OCI-LY7 (cell line): Measurements from ENCODE around the gene PRR18. TPM values are rescaled to one million over a fixed set of nuclear protein-coding genes. Genes with fewer than 3 reads are reported as not detected.

Source experiments
- BruUV-seq: library from RNA; stranded (reverse); fragments of 400-500 nt; replicated peaks from 2 replicates; lab custom pipeline; 2021; lab: Mats Ljungman, UMichigan
- CTCF ChIA-PET: fragments of 300-600 bp; sonication (Branson Sonifier 250); formaldehyde crosslinking; loops from one replicate; lab custom pipeline; 2022; ENCODE audit warnings: antibody characterized with exemption; ENCODE audit not compliant: unreplicated experiment; lab: Charles Lee
- POLR2A ChIA-PET: fragments of 300-600 bp; sonication (Branson Sonifier 250); formaldehyde crosslinking; loops from one replicate; lab custom pipeline; 2022; ENCODE audit warnings: antibody characterized with exemption; lab: Charles Lee
- DNase-seq: peaks from one replicate; pipeline ENCODE4 v3.0.0-alpha.2; 2015; ENCODE audit warnings: low spot score
- H2AFZ ChIP-seq: fragments of 200-600 bp; sonication (generic), shearing (Covaris generic); 2 replicates; pipeline ENCODE4 v1.6.1; 2014; ENCODE audit warnings: mild to moderate bottlenecking, antibody characterized with exemption, low read length, moderate library complexity
- H3K27ac ChIP-seq: fragments of 200-600 bp; sonication (generic); 2 replicates; pipeline ENCODE4 v1.5.1; 2014; ENCODE audit warnings: mixed run types, low read depth, mild to moderate bottlenecking, moderate library complexity, low read length, inconsistent platforms; ENCODE audit not compliant: poor library complexity, severe bottlenecking
- H3K36me3 ChIP-seq: fragments of 200-600 bp; sonication (generic); 2 replicates; pipeline ENCODE4 v1.6.1; 2014; ENCODE audit warnings: mild to moderate bottlenecking, antibody characterized with exemption, low read length, moderate library complexity, mixed read lengths; ENCODE audit not compliant: insufficient read depth
- H3K4me1 ChIP-seq: fragments of 200-600 bp; sonication (generic); 2 replicates; pipeline ENCODE4 v1.5.1; 2014; ENCODE audit warnings: mild to moderate bottlenecking, low read length; ENCODE audit not compliant: insufficient read depth, poor library complexity, severe bottlenecking
- H3K4me2 ChIP-seq: fragments of 200-600 bp; sonication (generic); 2 replicates; pipeline ENCODE4 v1.6.1; 2014; ENCODE audit warnings: mild to moderate bottlenecking, low read length
- H3K4me3 ChIP-seq: fragments of 200-600 bp; sonication (generic); 2 replicates; pipeline ENCODE4 v1.5.1; 2014; ENCODE audit warnings: mild to moderate bottlenecking, low read depth, low read length; ENCODE audit not compliant: poor library complexity, severe bottlenecking
- H3K79me2 ChIP-seq: fragments of 200-600 bp; sonication (generic); 2 replicates; pipeline ENCODE4 v1.6.1; 2016; ENCODE audit warnings: low read depth, mild to moderate bottlenecking, low read length, moderate library complexity, mixed read lengths; ENCODE audit not compliant: insufficient read depth
- H3K9me2 ChIP-seq: fragments of 200-600 bp; sonication (generic); 2 replicates; pipeline ENCODE4 v1.6.1; 2016; ENCODE audit warnings: mild to moderate bottlenecking, low read length, mixed read lengths; ENCODE audit not compliant: insufficient read depth
- H3K9me3 ChIP-seq: fragments of 200-600 bp; sonication (generic); 2 replicates; pipeline ENCODE4 v1.6.1; 2014; ENCODE audit warnings: mild to moderate bottlenecking, mixed run types, low read length, mixed read lengths
- H4K20me1 ChIP-seq: fragments of 200-600 bp; sonication (generic); 2 replicates; pipeline ENCODE4 v1.6.1; 2014; ENCODE audit warnings: mild to moderate bottlenecking, antibody characterized with exemption, low read length, moderate library complexity, mixed read lengths; ENCODE audit not compliant: insufficient read depth
- EZH2phosphoT487 ChIP-seq: fragments of 200-600 bp; sonication (generic); IDR thresholded peaks from 2 replicates; pipeline ENCODE4 v1.6.1; 2018; ENCODE audit warnings: low read depth, borderline replicate concordance, mild to moderate bottlenecking, mixed run types, antibody characterized with exemption, low read length, moderate library complexity, mixed read lengths
- intact Hi-C: fragments of 100-400 bp; cut with micrococcal nuclease; formaldehyde crosslinking; loops from one replicate; pipeline ENCODE4 v1.10.0; 2022; ENCODE audit not compliant: unreplicated experiment
- total RNA-seq, 2 experiments: library from RNA; depleted of rRNA in 1 of 2; stranded (reverse); fragments of >200 nt in 1 of 2; shearing (Covaris generic) in 1 of 2; gene quantifications; 2 replicates each; pipeline ENCODE4 v1.2.3, GENCODE V29; 2014 to 2022
- TF ChIP-seq, protein P1 (sequence below): fragments of 200-600 bp; sonication (generic); conservative IDR thresholded peaks from 2 replicates; pipeline ENCODE4 v1.5.1; 2014; ENCODE audit warnings: mild to moderate bottlenecking, antibody characterized with exemption, low read length, moderate library complexity, mixed read lengths

PRR18 gene
- total RNA-seq, 2 experiments from 2014 or later = 0.13 to 0.38 TPM

DNA sequence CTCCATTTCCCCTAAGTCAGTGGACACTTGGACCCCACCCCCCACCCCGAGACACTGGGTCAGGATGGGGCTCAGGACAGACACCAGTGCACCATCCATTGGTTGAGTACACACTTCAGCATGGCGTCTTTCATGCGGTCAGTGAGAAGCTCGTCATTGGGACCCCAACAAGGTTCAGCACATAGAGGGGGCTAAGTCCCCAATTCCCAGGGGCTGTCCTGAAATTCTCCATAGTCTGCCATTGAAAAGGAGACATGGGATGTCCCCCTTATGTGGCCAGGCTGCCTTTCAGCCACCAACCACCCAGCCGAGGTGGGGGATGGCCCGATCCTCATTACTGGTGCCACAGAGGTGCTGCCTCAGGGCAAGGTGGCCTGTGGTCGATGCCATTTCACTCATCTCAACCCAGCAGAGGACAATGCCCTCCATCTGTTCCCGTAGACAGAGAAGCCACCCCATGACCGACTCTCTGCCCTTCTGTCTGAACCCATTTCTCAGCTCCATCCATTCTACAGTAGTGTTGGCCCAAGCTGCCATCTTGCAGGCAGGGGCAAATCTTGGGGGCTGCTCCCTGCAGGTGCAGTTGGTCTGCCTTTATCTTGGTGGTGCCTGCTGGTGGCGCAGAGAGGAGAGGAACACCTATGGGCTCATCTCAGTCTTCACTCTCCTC lies 37.4 kb downstream of the PRR18 start:
- H2AFZ ChIP-seq = no peak overlapping the region
- DNase-seq = no peak
- no peaks in the 10 kb centered on the region for H4K20me1 ChIP-seq
- BruUV-seq = no TSS peak
- TF ChIP-seq, protein P1, sequence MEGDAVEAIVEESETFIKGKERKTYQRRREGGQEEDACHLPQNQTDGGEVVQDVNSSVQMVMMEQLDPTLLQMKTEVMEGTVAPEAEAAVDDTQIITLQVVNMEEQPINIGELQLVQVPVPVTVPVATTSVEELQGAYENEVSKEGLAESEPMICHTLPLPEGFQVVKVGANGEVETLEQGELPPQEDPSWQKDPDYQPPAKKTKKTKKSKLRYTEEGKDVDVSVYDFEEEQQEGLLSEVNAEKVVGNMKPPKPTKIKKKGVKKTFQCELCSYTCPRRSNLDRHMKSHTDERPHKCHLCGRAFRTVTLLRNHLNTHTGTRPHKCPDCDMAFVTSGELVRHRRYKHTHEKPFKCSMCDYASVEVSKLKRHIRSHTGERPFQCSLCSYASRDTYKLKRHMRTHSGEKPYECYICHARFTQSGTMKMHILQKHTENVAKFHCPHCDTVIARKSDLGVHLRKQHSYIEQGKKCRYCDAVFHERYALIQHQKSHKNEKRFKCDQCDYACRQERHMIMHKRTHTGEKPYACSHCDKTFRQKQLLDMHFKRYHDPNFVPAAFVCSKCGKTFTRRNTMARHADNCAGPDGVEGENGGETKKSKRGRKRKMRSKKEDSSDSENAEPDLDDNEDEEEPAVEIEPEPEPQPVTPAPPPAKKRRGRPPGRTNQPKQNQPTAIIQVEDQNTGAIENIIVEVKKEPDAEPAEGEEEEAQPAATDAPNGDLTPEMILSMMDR = no peak
- no peak for TF ChIP-seq EZH2phosphoT487
- H3K9me2 ChIP-seq = no peaks in the 10 kb centered on the region
- H3K79me2 ChIP-seq = no peaks in the 10 kb centered on the region
- H3K4me1 ChIP-seq = peaks cover 4% of the 10 kb centered on the region
- no peaks in the 10 kb centered on the region for H3K9me3 ChIP-seq
- no peak overlapping the region for H3K4me2 ChIP-seq
- H3K36me3 ChIP-seq = no peaks in the 10 kb centered on the region
- H3K4me3 ChIP-seq = no peak overlapping the region
- H3K27ac ChIP-seq = no peak overlapping the region
- CTCF ChIA-PET = no interaction called here
- POLR2A ChIA-PET = no interaction called here
- intact Hi-C loops = no loop called here

DNA sequence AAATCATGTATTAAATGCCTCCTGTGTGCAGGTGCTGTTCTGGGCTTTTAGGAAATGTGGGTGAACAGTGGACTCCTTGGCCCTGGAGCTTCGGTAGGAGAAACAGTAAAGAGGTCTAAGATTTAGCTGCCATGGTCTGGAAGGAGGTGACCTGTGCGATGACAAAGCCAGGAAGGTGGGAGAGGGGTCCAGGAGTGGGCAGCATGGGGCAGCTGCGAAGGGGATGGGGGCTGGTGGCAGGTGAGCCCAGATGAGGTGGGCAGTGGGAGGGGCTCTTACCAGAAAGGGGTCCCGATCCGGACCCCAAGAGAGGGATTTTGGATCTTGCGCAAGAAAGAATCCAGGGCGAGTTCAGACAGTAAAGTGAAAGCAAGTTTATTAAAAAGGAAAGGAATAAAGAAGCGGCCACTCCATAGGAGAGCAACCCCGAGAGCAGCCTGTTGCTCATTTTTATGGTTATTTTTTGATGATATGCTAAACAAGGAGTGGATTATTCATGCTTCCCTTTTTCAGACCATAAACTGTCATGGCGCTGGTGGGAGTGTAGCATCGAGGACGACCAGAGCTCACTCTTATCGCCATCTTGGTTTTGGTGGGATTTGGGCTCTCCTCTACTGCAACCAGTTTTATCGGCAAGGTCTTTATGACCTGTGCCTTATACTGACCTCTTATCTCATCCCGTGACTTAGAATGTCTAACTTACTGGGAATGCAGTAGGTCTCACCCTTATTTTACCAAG lies 38.7 kb downstream of the PRR18 start:
- no peak overlapping the region for H3K4me3 ChIP-seq
- no peak overlapping the region for H3K4me2 ChIP-seq
- intact Hi-C loops = no loop called here
- no peaks in the 10 kb centered on the region for H3K9me2 ChIP-seq
- BruUV-seq = no TSS peak
- ChIA-PET CTCF (no interaction called here), POLR2A (interaction anchor here (0.6 to 1.7 kb wide), 4 partner anchors 10 to 32 kb away, joined by 3 to 6 read pairs (median 3); no protein-coding TSS in a partner anchor)
- H3K9me3 ChIP-seq = no peaks in the 10 kb centered on the region
- H2AFZ ChIP-seq = no peak overlapping the region
- H4K20me1 ChIP-seq = no peaks in the 10 kb centered on the region
- no peak for DNase-seq
- no peaks in the 10 kb centered on the region for H3K4me1 ChIP-seq
- TF ChIP-seq, protein P1 = no peak
- no peak for TF ChIP-seq EZH2phosphoT487
- no peaks in the 10 kb centered on the region for H3K79me2 ChIP-seq
- no peaks in the 10 kb centered on the region for H3K36me3 ChIP-seq
- H3K27ac ChIP-seq = no peak overlapping the region

DNA sequence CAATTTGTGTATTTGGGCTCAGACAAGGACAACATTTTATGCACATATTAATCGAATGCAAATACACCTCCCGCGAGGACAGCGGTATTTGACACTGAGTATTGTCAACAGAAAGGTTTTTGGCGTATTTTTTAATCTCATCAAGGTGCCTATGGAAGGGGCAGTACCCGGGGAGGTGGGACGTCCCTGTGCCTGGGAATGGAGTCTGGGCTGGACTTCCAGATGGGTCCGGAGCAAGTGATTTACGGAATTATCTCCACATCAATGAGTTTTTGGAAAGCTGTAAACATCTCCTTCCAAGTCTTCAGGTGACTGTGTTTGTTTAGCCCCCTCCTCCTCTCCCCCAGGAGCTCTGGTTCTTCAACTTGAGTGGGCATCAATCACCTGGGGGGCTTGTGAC lies 39.8 kb downstream of the PRR18 start:
- Histone ChIP-seq H3K79me2 (no peaks in the 10 kb centered on the region), H3K9me3 (no peaks in the 10 kb centered on the region), H2AFZ (no peak overlapping the region), H3K4me2 (no peak overlapping the region), H3K36me3 (no peaks in the 10 kb centered on the region), H3K4me1 (no peaks in the 10 kb centered on the region), H3K9me2 (no peaks in the 10 kb centered on the region), H4K20me1 (no peaks in the 10 kb centered on the region), H3K4me3 (no peak overlapping the region), H3K27ac (no peak overlapping the region)
- TF ChIP-seq, protein P1 = no peak
- no peak for TF ChIP-seq EZH2phosphoT487
- DNase-seq = no peak
- CTCF ChIA-PET = no interaction called here
- BruUV-seq = no TSS peak
- POLR2A ChIA-PET = interaction anchor here (0.9 to 1.7 kb wide), 2 partner anchors 12 to 31 kb away, joined by 3 to 6 read pairs; no protein-coding TSS in a partner anchor
- intact Hi-C loops = no loop called here
